ENCODE results near the gene SAP25. TPM values are rescaled to one million over a fixed set of nuclear protein-coding genes. Genes with fewer than 3 reads are reported as not detected.

The SAP25 gene
- total and polyA plus RNA-seq, 2 of the 8 experiments (the other 6 are each of a cell fraction or from before 2014, with no cell fraction given), result 3.6 to 5.8 TPM

DNA sequence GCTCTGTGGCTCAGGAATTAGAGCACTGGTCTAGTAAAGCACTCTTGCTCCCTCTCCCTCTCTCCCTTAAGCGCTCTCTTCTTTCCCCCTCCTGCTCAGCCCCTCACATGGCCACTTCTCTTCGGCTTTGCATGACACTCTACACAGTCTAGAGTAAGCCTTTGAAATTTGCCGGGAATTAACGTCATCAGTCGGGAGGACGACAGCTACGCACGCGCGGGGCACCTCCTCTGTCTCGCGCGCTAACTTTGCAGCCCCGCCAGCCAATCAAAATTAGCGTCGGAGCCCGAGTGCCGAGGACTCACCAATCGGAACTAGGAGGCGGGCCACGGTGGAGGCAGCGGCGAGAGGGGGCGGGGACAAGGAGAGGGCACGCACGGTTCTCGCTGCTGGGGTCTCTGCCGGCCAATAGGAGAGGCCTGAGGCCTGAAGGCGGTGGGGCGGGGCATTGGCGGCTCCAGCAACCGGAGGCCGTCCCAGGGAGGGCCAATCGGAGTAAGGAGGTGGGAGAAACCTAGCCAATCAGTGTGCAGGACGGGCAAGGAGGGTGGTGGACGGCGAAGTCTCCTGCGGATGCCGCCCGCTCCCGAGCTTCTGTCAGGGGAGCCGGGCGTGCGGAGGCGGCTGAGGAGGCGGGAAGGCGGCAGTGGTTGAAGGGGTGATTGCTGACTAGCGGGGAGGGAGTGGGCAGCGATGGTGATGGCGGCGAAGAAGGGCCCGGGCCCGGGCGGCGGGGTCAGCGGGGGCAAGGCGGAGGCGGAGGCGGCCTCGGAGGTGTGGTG lies 34.9 kb downstream of the SAP25 start, which contains the start of gene AGFG2 (continued):
- TF ChIP-seq, protein P1, sequence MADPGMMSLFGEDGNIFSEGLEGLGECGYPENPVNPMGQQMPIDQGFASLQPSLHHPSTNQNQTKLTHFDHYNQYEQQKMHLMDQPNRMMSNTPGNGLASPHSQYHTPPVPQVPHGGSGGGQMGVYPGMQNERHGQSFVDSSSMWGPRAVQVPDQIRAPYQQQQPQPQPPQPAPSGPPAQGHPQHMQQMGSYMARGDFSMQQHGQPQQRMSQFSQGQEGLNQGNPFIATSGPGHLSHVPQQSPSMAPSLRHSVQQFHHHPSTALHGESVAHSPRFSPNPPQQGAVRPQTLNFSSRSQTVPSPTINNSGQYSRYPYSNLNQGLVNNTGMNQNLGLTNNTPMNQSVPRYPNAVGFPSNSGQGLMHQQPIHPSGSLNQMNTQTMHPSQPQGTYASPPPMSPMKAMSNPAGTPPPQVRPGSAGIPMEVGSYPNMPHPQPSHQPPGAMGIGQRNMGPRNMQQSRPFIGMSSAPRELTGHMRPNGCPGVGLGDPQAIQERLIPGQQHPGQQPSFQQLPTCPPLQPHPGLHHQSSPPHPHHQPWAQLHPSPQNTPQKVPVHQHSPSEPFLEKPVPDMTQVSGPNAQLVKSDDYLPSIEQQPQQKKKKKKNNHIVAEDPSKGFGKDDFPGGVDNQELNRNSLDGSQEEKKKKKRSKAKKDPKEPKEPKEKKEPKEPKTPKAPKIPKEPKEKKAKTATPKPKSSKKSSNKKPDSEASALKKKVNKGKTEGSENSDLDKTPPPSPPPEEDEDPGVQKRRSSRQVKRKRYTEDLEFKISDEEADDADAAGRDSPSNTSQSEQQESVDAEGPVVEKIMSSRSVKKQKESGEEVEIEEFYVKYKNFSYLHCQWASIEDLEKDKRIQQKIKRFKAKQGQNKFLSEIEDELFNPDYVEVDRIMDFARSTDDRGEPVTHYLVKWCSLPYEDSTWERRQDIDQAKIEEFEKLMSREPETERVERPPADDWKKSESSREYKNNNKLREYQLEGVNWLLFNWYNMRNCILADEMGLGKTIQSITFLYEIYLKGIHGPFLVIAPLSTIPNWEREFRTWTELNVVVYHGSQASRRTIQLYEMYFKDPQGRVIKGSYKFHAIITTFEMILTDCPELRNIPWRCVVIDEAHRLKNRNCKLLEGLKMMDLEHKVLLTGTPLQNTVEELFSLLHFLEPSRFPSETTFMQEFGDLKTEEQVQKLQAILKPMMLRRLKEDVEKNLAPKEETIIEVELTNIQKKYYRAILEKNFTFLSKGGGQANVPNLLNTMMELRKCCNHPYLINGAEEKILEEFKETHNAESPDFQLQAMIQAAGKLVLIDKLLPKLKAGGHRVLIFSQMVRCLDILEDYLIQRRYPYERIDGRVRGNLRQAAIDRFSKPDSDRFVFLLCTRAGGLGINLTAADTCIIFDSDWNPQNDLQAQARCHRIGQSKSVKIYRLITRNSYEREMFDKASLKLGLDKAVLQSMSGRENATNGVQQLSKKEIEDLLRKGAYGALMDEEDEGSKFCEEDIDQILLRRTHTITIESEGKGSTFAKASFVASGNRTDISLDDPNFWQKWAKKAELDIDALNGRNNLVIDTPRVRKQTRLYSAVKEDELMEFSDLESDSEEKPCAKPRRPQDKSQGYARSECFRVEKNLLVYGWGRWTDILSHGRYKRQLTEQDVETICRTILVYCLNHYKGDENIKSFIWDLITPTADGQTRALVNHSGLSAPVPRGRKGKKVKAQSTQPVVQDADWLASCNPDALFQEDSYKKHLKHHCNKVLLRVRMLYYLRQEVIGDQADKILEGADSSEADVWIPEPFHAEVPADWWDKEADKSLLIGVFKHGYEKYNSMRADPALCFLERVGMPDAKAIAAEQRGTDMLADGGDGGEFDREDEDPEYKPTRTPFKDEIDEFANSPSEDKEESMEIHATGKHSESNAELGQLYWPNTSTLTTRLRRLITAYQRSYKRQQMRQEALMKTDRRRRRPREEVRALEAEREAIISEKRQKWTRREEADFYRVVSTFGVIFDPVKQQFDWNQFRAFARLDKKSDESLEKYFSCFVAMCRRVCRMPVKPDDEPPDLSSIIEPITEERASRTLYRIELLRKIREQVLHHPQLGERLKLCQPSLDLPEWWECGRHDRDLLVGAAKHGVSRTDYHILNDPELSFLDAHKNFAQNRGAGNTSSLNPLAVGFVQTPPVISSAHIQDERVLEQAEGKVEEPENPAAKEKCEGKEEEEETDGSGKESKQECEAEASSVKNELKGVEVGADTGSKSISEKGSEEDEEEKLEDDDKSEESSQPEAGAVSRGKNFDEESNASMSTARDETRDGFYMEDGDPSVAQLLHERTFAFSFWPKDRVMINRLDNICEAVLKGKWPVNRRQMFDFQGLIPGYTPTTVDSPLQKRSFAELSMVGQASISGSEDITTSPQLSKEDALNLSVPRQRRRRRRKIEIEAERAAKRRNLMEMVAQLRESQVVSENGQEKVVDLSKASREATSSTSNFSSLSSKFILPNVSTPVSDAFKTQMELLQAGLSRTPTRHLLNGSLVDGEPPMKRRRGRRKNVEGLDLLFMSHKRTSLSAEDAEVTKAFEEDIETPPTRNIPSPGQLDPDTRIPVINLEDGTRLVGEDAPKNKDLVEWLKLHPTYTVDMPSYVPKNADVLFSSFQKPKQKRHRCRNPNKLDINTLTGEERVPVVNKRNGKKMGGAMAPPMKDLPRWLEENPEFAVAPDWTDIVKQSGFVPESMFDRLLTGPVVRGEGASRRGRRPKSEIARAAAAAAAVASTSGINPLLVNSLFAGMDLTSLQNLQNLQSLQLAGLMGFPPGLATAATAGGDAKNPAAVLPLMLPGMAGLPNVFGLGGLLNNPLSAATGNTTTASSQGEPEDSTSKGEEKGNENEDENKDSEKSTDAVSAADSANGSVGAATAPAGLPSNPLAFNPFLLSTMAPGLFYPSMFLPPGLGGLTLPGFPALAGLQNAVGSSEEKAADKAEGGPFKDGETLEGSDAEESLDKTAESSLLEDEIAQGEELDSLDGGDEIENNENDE (IDR thresholded peaks at IDR 0.05; ENCODE audit: insufficient replicate concordance, low read length), result no peak
- TF ChIP-seq EZH2 (IDR thresholded peaks at IDR 0.05; ENCODE audit: low read depth, low read length, severe bottlenecking) (no peak), ASH2L (IDR thresholded peaks at IDR 0.05; ENCODE audit: low read length) (peak; percentile 17), JUND (IDR thresholded peaks at IDR 0.05; ENCODE audit: low read length) (0 out of 2 replicates have a peak, but pooled peaks have one; percentile 2), CEBPB (IDR thresholded peaks at IDR 0.05; ENCODE audit: low read depth, low read length) (no peak), MAFK (IDR thresholded peaks at IDR 0.05; ENCODE audit: low read depth, low read length) (no peak), SIX5 (IDR thresholded peaks at IDR 0.05; ENCODE audit: low read depth, low read length) (no peak)
- TF ChIP-seq, protein P2, sequence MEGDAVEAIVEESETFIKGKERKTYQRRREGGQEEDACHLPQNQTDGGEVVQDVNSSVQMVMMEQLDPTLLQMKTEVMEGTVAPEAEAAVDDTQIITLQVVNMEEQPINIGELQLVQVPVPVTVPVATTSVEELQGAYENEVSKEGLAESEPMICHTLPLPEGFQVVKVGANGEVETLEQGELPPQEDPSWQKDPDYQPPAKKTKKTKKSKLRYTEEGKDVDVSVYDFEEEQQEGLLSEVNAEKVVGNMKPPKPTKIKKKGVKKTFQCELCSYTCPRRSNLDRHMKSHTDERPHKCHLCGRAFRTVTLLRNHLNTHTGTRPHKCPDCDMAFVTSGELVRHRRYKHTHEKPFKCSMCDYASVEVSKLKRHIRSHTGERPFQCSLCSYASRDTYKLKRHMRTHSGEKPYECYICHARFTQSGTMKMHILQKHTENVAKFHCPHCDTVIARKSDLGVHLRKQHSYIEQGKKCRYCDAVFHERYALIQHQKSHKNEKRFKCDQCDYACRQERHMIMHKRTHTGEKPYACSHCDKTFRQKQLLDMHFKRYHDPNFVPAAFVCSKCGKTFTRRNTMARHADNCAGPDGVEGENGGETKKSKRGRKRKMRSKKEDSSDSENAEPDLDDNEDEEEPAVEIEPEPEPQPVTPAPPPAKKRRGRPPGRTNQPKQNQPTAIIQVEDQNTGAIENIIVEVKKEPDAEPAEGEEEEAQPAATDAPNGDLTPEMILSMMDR (IDR thresholded peaks at IDR 0.05; ENCODE audit: control extremely low read depth in 1 of 3, insufficient read depth in 1 of 3, low read depth in 1 of 3, low read length in 3 of 3), result no peak
